ENCODE results near the gene CERS4. TPM values are rescaled to one million over a fixed set of nuclear protein-coding genes. Genes with fewer than 3 reads are reported as not detected.

Gene CERS4
- total RNA-seq, 1 donor from 2014 or later = 30.0 TPM

DNA sequence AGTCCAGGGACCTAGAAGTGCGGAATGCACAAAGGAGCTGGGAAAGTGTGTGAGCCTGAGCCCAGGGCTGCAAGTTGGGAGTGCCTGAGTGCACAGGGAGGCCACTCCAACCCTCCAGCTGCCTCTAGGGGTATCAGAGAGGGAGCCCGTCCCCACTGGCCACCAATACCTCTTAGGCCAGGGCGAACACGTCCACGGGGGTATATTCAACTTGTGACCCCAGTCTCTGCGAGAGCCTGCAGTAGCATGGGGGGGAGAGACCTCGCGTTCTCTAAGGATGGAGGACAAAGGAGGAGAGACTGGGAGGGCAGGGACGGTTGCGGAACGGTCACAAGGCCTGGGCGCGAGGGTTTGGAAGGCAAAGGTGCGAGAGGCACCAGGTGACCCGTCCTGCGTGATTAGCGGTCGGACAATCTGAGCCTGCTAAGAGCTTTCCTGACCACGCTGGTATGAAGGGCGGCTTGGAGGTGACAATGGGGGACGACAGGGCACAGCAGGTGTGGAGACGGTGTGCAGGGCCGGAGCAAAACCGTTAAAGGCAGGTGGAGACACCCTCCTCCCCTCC lies 98.3 kb downstream of the CERS4 start:
- no peak for TF ChIP-seq CTCF (conservative IDR thresholded peaks at IDR 0.05)
- DNase-seq (ENCODE audit: low read depth, low spot score) = no peak
- Mint-ChIP-seq H3K9me3 (no peaks in the 10 kb centered on the region), H3K27me3 (ENCODE audit: low read depth) (no peaks in the 10 kb centered on the region), H3K4me3 (peak overlapping the region; percentile 91), H3K4me1 (peaks cover 28% of the 10 kb centered on the region), H3K27ac (ENCODE audit: unreplicated experiment) (peak overlapping the region; percentile 97), H3K36me3 (ENCODE audit: low read depth) (no peaks in the 10 kb centered on the region)

DNA sequence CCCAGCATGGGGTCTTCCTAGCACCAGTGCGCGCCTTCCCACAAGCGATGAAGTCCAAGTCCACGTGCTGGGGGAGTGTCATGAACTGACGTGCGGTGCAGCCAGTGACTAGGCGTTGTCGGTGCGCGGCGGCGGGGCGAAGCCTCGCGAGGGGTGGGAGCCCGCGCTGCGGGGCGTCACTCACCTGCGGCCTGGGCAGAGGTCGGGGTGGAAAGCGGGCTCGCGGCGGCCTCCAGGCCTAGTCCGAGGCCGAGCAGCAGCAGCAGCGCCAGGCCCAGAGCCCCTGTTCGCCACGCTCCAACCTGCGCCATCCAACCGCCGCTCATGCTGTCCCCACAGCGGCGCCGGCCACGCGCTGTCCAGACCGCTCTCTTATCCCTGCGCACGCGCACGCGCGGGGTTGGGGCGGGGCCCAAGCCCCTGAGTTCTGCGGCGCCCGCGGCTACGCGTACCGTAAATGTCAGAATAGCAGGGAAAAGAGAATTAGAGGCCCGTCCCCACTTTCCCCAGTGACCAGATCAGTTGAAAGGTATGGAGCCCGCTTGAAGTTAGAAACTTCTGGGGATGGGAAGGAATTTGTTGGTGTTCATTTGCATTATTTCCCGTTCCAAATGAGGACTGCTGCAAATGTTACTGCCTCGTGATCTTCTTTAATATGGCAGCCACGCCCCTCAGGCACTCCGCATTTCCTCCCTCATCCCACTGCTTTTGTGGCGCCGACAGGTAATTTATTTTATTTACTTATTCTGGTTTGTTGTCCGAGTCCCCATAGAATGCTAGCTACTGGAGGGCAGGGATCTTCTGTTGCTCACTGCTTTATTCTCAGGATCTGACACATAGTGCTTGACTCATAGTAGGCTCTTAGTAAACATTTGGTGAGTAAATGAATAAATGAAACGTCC lies 99.0 kb downstream of the CERS4 start, which contains the start of gene CD320:
CD320 (minus strand) TSS at position 394 of the 902 bp plus-strand sequence; CDS start at position 326, 68 bp downstream.
- no peaks in the 10 kb centered on the region for H3K9me3 Mint-ChIP-seq
- H3K27ac Mint-ChIP-seq (ENCODE audit: unreplicated experiment) = peak within 1 kb of the TSS; percentile 97
- no peaks in the 10 kb centered on the region for H3K36me3 Mint-ChIP-seq (ENCODE audit: low read depth)
- peak; percentile 88 for DNase-seq (ENCODE audit: low read depth, low spot score)
- peaks cover 28% of the 10 kb centered on the region for H3K4me1 Mint-ChIP-seq
- H3K4me3 Mint-ChIP-seq = peak within 1 kb of the TSS; percentile 91
- H3K27me3 Mint-ChIP-seq (ENCODE audit: low read depth) = no peaks in the 10 kb centered on the region
- TF ChIP-seq CTCF (conservative IDR thresholded peaks at IDR 0.05) = no peak

- no peak for TF ChIP-seq CTCF (conservative IDR thresholded peaks at IDR 0.05)
- Mint-ChIP-seq H3K27me3 (ENCODE audit: low read depth) (no peaks in the 10 kb centered on the region), H3K9me3 (no peaks in the 10 kb centered on the region), H3K4me3 (peak overlapping the region; percentile 91), H3K36me3 (ENCODE audit: low read depth) (no peaks in the 10 kb centered on the region), H3K4me1 (peaks cover 28% of the 10 kb centered on the region), H3K27ac (ENCODE audit: unreplicated experiment) (no peak overlapping the region)
- DNase-seq (ENCODE audit: low read depth, low spot score) = no peak
Observed at GRCh38 chr19:8308891-8309291, 99.7 kb downstream of the CERS4 start.

- H3K4me1 Mint-ChIP-seq = peaks cover 28% of the 10 kb centered on the region
- no peak for DNase-seq (ENCODE audit: low read depth, low spot score)
- no peak overlapping the region for H3K27ac Mint-ChIP-seq (ENCODE audit: unreplicated experiment)
- H3K27me3 Mint-ChIP-seq (ENCODE audit: low read depth) = no peaks in the 10 kb centered on the region
- H3K36me3 Mint-ChIP-seq (ENCODE audit: low read depth) = no peaks in the 10 kb centered on the region
- no peaks in the 10 kb centered on the region for H3K9me3 Mint-ChIP-seq
- H3K4me3 Mint-ChIP-seq = peak overlapping the region; percentile 27
- TF ChIP-seq CTCF (conservative IDR thresholded peaks at IDR 0.05) = no peak
Observed at GRCh38 chr19:8310342-8311055, 101.3 kb downstream of the CERS4 start.

- Mint-ChIP-seq H3K27me3 (ENCODE audit: low read depth) (no peaks in the 10 kb centered on the region), H3K27ac (ENCODE audit: unreplicated experiment) (no peak overlapping the region), H3K4me3 (no peak overlapping the region), H3K9me3 (no peaks in the 10 kb centered on the region), H3K36me3 (ENCODE audit: low read depth) (no peaks in the 10 kb centered on the region), H3K4me1 (peaks cover 21% of the 10 kb centered on the region)
- no peak for TF ChIP-seq CTCF (conservative IDR thresholded peaks at IDR 0.05)
- no peak for DNase-seq (ENCODE audit: low read depth, low spot score)
Observed at GRCh38 chr19:8311461-8312260, 102.5 kb downstream of the CERS4 start.
